ENCODE measurements around the gene EPS15. TPM values are rescaled to one million over a fixed set of nuclear protein-coding genes. Genes with fewer than 3 reads are reported as not detected.

The EPS15 gene
- total and polyA plus RNA-seq, 8 donors: 45.6 to 79.0 (median 54.9) TPM

DNA sequence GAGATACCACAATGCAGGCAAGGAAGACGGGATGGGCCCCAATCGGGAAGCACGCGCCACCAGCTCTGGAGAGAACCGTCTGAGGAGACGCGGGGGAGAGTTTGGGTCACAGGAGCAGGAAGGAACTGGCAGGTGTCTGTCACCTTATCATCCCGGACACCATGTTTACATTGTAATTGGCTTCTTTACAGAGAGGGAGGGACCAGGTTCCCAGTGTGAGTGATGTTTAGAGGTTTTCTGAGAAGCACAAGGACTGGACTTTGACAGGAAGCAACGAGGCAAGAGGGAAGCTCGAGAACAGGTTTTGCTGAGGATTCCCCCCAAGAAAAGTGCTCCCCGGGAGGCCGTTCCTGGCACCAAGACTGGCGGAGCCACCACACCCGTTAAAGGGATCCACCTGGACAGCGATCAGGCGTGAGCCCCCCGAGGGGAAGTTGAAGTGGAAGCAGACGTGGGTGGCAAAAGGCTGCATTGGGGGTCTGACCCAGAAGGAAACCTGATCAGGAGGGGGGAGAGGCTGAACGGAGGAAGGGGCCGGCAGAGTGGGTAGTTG, 957 bp downstream of the EPS15 start:
- Histone ChIP-seq H3K4me1 (peaks cover 15 to 67% of the 10 kb centered on the region in 2 donors), H3K36me3 (no peaks in the 10 kb centered on the region), H3K4me3 (peak overlapping the region; percentile 73 to 88), H3K9me3 (no peaks in the 10 kb centered on the region), H3K27ac (peak overlapping the region; percentile 89 to 92), H3K27me3 (no peaks in the 10 kb centered on the region)
- TF ChIP-seq, protein P1, sequence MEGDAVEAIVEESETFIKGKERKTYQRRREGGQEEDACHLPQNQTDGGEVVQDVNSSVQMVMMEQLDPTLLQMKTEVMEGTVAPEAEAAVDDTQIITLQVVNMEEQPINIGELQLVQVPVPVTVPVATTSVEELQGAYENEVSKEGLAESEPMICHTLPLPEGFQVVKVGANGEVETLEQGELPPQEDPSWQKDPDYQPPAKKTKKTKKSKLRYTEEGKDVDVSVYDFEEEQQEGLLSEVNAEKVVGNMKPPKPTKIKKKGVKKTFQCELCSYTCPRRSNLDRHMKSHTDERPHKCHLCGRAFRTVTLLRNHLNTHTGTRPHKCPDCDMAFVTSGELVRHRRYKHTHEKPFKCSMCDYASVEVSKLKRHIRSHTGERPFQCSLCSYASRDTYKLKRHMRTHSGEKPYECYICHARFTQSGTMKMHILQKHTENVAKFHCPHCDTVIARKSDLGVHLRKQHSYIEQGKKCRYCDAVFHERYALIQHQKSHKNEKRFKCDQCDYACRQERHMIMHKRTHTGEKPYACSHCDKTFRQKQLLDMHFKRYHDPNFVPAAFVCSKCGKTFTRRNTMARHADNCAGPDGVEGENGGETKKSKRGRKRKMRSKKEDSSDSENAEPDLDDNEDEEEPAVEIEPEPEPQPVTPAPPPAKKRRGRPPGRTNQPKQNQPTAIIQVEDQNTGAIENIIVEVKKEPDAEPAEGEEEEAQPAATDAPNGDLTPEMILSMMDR (IDR thresholded peaks at IDR 0.05): no peak
- DNase-seq (peak; percentile 26 to 79 (median 42)), ATAC-seq (peak; percentile 47)
- intact Hi-C loops (cut with DNase I): no loop called here

DNA sequence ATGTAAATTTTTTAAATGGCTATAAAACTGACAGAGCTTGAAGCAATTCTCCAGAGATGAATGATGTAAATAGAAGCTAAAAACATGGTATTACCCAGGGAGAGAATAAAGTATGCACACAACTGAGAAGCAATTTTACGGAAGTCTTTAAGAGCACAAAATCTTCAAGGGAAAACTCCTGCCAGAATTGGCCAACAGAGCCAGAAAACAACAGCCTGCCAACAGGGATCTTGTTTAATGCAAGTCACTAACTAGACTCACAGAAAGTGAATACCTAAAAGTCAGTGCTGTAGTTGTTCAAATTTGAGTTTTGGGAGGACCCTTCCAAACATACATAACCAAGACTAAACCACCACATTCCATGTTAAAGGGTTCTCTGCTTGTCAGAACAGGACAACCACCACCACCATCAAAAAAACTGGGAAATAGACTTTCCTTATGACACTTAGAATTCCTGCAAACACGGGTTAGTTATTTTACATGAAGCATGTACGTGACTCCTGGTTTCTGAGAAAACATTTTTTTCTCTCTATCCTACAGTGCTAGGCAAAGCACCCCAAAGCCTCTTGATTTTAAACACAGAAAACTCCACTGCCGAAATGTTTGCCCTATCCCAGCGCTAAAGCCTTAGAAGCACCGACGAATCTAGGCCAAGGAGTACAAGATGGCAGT, 1.6 kb downstream of the EPS15 start:
- peak in 2 of 4 donors; percentile 30 to 36 for DNase-seq

DNA sequence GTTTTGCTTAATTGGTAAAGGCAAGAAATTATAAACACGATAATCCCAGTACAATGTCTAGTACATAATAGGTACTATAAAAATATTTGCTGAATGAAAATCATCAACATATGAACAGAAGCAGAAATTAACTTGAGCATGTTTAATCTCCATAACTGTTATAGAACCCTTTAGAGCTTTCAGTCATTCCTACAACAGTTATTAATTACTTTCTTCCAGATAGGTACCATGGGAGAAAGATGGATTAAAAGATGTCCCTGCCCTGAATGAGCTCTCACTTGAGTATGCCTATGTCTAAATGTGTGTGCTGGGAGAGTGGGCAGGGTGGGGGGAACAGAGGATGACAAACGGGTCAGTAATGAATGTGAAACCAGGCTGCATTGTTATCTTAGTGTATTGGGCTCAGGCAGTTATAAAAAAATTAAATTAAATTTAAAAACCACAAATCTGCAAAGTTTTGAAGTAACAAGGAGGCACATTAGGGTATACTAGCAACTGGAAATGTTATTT, 2.4 kb downstream of the EPS15 start:
- peak overlapping the region; percentile 89 to 92 for H3K27ac ChIP-seq
- peaks cover 15 to 81% of the 10 kb centered on the region in 2 donors for H3K4me1 ChIP-seq
- no peaks in the 10 kb centered on the region for H3K27me3 ChIP-seq
- H3K4me3 ChIP-seq: peak overlapping the region in 1 of 2 donors; percentile 88
- H3K36me3 ChIP-seq: no peaks in the 10 kb centered on the region
- no peaks in the 10 kb centered on the region for H3K9me3 ChIP-seq
- no peak for DNase-seq
- intact Hi-C loops (cut with DNase I): no loop called here
- TF ChIP-seq, protein P1 (IDR thresholded peaks at IDR 0.05): no peak
- no peak for ATAC-seq

More for the DNA sequence above, 1.6 kb downstream of the EPS15 start:
- Histone ChIP-seq H3K9me3 (no peaks in the 10 kb centered on the region), H3K4me3 (peak overlapping the region; percentile 73 to 88), H3K27me3 (no peaks in the 10 kb centered on the region), H3K4me1 (peaks cover 15 to 73% of the 10 kb centered on the region in 2 donors), H3K36me3 (no peaks in the 10 kb centered on the region), H3K27ac (peak overlapping the region; percentile 89 to 92)
- TF ChIP-seq, protein P1 (IDR thresholded peaks at IDR 0.05): no peak
- ATAC-seq: no peak
- intact Hi-C loops (cut with DNase I): no loop called here

GRCh38 chr1:51515982-51516648, 3.0 kb downstream of the EPS15 start:
- H3K27me3 ChIP-seq: no peaks in the 10 kb centered on the region
- no peak for DNase-seq
- peak overlapping the region; percentile 11 to 92 for H3K27ac ChIP-seq
- ATAC-seq: no peak
- no peak overlapping the region for H3K4me3 ChIP-seq
- intact Hi-C loops (cut with DNase I): no loop called here
- no peaks in the 10 kb centered on the region for H3K36me3 ChIP-seq
- no peaks in the 10 kb centered on the region for H3K9me3 ChIP-seq
- TF ChIP-seq, protein P1 (IDR thresholded peaks at IDR 0.05): no peak
- H3K4me1 ChIP-seq: peaks cover 15 to 86% of the 10 kb centered on the region in 2 donors

Data from left lung (tissue), 10 donors.